Loucy (cell line): ENCODE results near the gene TRIP6.

Experiments used
- H2AFZ ChIP-seq: fragments of 200-600 bp; sonication (generic); 2 replicates; pipeline ENCODE4 v1.6.0; 2016; ENCODE audit warnings: antibody characterized with exemption, mild to moderate bottlenecking, low read length, moderate library complexity
- H3F3A ChIP-seq: fragments of 200-600 bp; 2 replicates; pipeline ENCODE4 v1.6.0; 2016; ENCODE audit warnings: antibody characterized with exemption, low read depth, mild to moderate bottlenecking
- H3K27me3 ChIP-seq: fragments of 200-600 bp; sonication (generic); 2 replicates; pipeline ENCODE4 v1.6.1; 2014; ENCODE audit warnings: low read length, mild to moderate bottlenecking; ENCODE audit not compliant: insufficient read depth, poor library complexity, severe bottlenecking
- H3K36me3 ChIP-seq: fragments of 200-600 bp; sonication (generic); 2 replicates; pipeline ENCODE4 v1.6.1; 2016; ENCODE audit warnings: low read length; ENCODE audit not compliant: insufficient read depth
- H3K4me1 ChIP-seq: fragments of 200-600 bp; sonication (generic); 2 replicates; pipeline ENCODE4 v1.5.1; 2014; ENCODE audit warnings: low read length, mild to moderate bottlenecking; ENCODE audit not compliant: insufficient read depth, poor library complexity, severe bottlenecking
- H3K4me2 ChIP-seq: fragments of 200-600 bp; sonication (generic); 2 replicates; pipeline ENCODE4 v1.6.0; 2014; ENCODE audit warnings: antibody characterized with exemption, low read length, low read depth, mild to moderate bottlenecking; ENCODE audit not compliant: poor library complexity, severe bottlenecking
- H3K4me3 ChIP-seq: fragments of 200-600 bp; sonication (generic); 2 replicates; pipeline ENCODE4 v1.5.1; 2014; ENCODE audit warnings: low read length, mild to moderate bottlenecking, mixed read lengths; ENCODE audit not compliant: poor library complexity, severe bottlenecking
- H3K79me2 ChIP-seq: fragments of 200-600 bp; sonication (generic); 2 replicates; pipeline ENCODE4 v1.6.1; 2014; ENCODE audit warnings: low read length; ENCODE audit not compliant: insufficient read depth
- H3K9ac ChIP-seq: fragments of 200-600 bp; sonication (generic); 2 replicates; pipeline ENCODE4 v1.6.0; 2014; ENCODE audit warnings: mild to moderate bottlenecking, low read depth, low read length, moderate library complexity; ENCODE audit not compliant: poor library complexity, severe bottlenecking
- H3K9me2 ChIP-seq: fragments of 200-600 bp; sonication (generic); replicated peaks from 2 replicates; pipeline ENCODE4 v1.6.1; 2016; ENCODE audit warnings: low read depth, low read length, mixed read lengths
- H3K9me3 ChIP-seq: fragments of 200-600 bp; sonication (generic); 2 replicates; pipeline ENCODE4 v1.6.1; 2014; ENCODE audit warnings: mild to moderate bottlenecking, antibody characterized with exemption, low read length, low read depth; ENCODE audit not compliant: insufficient read depth
- H4K20me1 ChIP-seq: fragments of 200-600 bp; sonication (generic); 2 replicates; pipeline ENCODE4 v1.6.0; 2014; ENCODE audit warnings: antibody characterized with exemption, low read length, mild to moderate bottlenecking; ENCODE audit not compliant: insufficient read depth, poor library complexity, severe bottlenecking
- CTCF ChIP-seq: fragments of 200-600 bp; sonication (generic); conservative IDR thresholded peaks from 2 replicates; pipeline ENCODE4 v1.5.1; 2014; ENCODE audit warnings: mild to moderate bottlenecking, antibody characterized with exemption, low read length
- EZH2phosphoT487 ChIP-seq: fragments of 200-600 bp; IDR thresholded peaks from 2 replicates; pipeline ENCODE4 v1.6.1; 2018; ENCODE audit warnings: antibody characterized with exemption, mild to moderate bottlenecking, moderate library complexity, borderline replicate concordance

TRIP6 gene

DNA sequence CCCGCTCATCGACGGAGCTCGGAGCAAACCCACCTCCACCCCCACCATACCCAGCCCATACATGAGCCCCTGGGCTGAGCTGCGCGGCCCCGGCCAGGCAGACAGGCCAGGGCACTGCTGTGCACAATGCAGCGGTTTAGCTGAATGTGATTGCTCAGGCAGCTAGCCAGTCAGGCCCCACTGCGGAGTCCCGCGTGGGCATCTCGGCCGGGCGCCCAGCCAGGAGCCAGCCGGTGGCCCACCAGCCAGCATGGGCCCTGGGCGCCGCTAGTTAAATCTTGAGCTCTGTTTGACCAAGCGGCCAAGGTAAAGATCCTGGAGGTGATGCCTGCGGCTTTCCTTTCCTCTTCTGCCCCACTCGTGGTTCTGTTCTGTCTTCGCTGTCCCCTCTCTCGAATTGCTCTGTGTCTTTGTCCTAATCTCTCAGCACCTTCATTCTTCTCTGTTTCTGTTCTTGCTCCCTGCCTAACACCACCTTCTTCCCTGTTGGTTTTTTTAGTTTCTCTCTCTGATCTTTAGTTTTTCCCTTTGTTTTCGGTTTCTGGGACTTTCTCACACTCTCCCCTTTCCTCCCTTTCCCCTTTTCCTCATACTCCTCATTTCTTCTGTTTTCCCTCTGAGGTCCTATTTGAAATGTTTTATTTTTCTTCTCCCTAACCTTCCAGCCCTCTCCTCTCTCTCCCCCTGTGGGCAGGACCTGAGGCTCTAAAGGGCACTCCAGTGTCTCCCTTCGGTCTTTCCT lies 15.8 kb downstream of the TRIP6 start:
- peaks cover 90% of the 10 kb centered on the region; the same call in 1 of the 2 replicates for H3K36me3 ChIP-seq
- H3F3A ChIP-seq: 0 out of 2 replicates have a peak, but pooled peaks cover 5% of the 10 kb centered on the region
- no peak for TF ChIP-seq CTCF
- TF ChIP-seq EZH2phosphoT487: no peak
- H4K20me1 ChIP-seq: peaks cover 75% of the 10 kb centered on the region
- H3K27me3 ChIP-seq: no peaks in the 10 kb centered on the region
- H3K9me3 ChIP-seq: no peaks in the 10 kb centered on the region
- peaks cover 22% of the 10 kb centered on the region for H3K4me1 ChIP-seq
- H3K79me2 ChIP-seq: peaks cover 52% of the 10 kb centered on the region
- no peak overlapping the region for H2AFZ ChIP-seq
- H3K9ac ChIP-seq: no peak overlapping the region
- no peaks in the 10 kb centered on the region for H3K9me2 ChIP-seq
- no peak overlapping the region for H3K4me2 ChIP-seq
- H3K4me3 ChIP-seq: no peak overlapping the region

DNA sequence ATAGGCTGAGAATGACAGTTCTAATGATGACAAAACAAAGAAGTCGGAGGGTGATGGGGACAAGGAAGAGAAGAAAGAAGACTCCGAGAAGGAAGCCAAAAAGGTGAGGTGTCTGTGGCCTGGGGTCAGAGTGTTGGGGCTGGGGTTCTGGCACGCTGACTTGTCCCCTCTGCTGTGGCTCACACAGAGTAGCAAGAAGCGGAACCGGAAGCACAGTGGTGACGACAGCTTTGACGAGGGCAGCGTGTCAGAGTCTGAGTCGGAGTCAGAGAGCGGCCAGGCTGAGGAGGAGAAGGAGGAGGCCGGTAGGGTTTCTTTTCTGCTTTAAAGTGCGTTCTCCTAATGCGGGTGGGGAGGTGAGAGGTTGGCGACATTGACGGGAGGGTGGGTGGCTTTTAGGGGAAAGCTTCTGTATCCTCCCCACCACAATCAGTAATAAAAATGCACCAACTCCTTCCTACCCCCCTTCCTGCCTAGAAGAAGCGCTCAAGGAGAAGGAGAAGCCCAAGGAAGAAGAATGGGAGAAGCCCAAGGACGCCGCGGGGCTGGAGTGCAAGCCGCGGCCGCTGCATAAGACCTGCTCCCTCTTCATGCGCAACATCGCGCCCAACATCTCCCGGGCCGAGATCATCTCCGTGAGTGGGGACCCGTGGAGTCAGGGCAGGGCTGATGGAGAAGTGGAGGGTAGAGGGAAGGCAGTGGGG lies 17.7 kb downstream of the TRIP6 start:
- peaks cover 87% of the 10 kb centered on the region; the same call in 1 of the 2 replicates for H3K36me3 ChIP-seq
- H3K79me2 ChIP-seq: peaks cover 36% of the 10 kb centered on the region

More for the DNA sequence above, 17.7 kb downstream of the TRIP6 start:
- TF ChIP-seq EZH2phosphoT487 (no peak), CTCF (no peak)
- Histone ChIP-seq H4K20me1 (peaks cover 60% of the 10 kb centered on the region), H3K4me3 (no peak overlapping the region), H3K9me3 (no peaks in the 10 kb centered on the region), H3K4me2 (no peak overlapping the region), H3K9ac (no peak overlapping the region), H3F3A (0 out of 2 replicates have a peak, but pooled peaks cover 5% of the 10 kb centered on the region), H3K9me2 (no peaks in the 10 kb centered on the region), H3K4me1 (peaks cover 22% of the 10 kb centered on the region), H2AFZ (no peak overlapping the region), H3K27me3 (no peaks in the 10 kb centered on the region)
